CD4-positive, alpha-beta T cell treated with Interferon gamma for 1 hour (primary cell): ENCODE measurements around the gene IL1RAPL2.
"Not testable (repeated sequence)": the region's sequence is repeated elsewhere in the genome, so short reads cannot be mapped to it uniquely, and the experiment has no call there.

Experiments
- DNase-seq: peaks from one replicate; pipeline ENCODE4 v3.0.0-alpha.2; 2020

Gene IL1RAPL2

GRCh38 chrX:104677517-104677916, 111.5 kb downstream of the IL1RAPL2 start:
- not testable (repeated sequence) for DNase-seq

- no peak for DNase-seq
Observed at GRCh38 chrX:104679175-104679574, 113.2 kb downstream of the IL1RAPL2 start.

GRCh38 chrX:104681214-104681613, 115.2 kb downstream of the IL1RAPL2 start:
- no peak for DNase-seq

GRCh38 chrX:104684077-104684476, 118.1 kb downstream of the IL1RAPL2 start:
- DNase-seq: no peak

- DNase-seq: no peak
Observed at GRCh38 chrX:104695593-104695992, 129.6 kb downstream of the IL1RAPL2 start.

- DNase-seq: no peak
Observed at GRCh38 chrX:104696667-104697066, 130.7 kb downstream of the IL1RAPL2 start.

- no peak for DNase-seq
Observed at GRCh38 chrX:104697294-104697693, 131.3 kb downstream of the IL1RAPL2 start.

- no peak for DNase-seq
Observed at GRCh38 chrX:104707042-104707441, 141.0 kb downstream of the IL1RAPL2 start.

- no peak for DNase-seq
Observed at GRCh38 chrX:104707572-104707971, 141.6 kb downstream of the IL1RAPL2 start.

- no peak for DNase-seq
Observed at GRCh38 chrX:104712515-104712914, 146.5 kb downstream of the IL1RAPL2 start.

GRCh38 chrX:104721854-104722253, 155.9 kb downstream of the IL1RAPL2 start:
- DNase-seq: no peak

GRCh38 chrX:104728456-104728855, 162.5 kb downstream of the IL1RAPL2 start:
- DNase-seq: no peak

GRCh38 chrX:104742355-104742754, 176.4 kb downstream of the IL1RAPL2 start:
- DNase-seq: no peak

GRCh38 chrX:104745152-104745551, 179.2 kb downstream of the IL1RAPL2 start:
- DNase-seq: no peak

- no peak for DNase-seq
Observed at GRCh38 chrX:104749951-104750610, 184.1 kb downstream of the IL1RAPL2 start.

GRCh38 chrX:104762641-104763040, 196.6 kb downstream of the IL1RAPL2 start:
- no peak for DNase-seq

GRCh38 chrX:104789784-104790183, 223.8 kb downstream of the IL1RAPL2 start:
- no peak for DNase-seq

- no peak for DNase-seq
Observed at GRCh38 chrX:104795804-104796203, 229.8 kb downstream of the IL1RAPL2 start.

GRCh38 chrX:104803219-104803618, 237.2 kb downstream of the IL1RAPL2 start:
- no peak for DNase-seq

- DNase-seq: no peak
Observed at GRCh38 chrX:104806346-104806745, 240.3 kb downstream of the IL1RAPL2 start.

- DNase-seq: no peak
Observed at GRCh38 chrX:104833401-104833800, 267.4 kb downstream of the IL1RAPL2 start.

GRCh38 chrX:104842646-104843045, 276.6 kb downstream of the IL1RAPL2 start:
- DNase-seq: no peak

GRCh38 chrX:104852241-104852640, 286.2 kb downstream of the IL1RAPL2 start:
- DNase-seq: no peak

- DNase-seq: no peak
Observed at GRCh38 chrX:104854188-104854587, 288.2 kb downstream of the IL1RAPL2 start.

- no peak for DNase-seq
Observed at GRCh38 chrX:104854790-104855340, 288.9 kb downstream of the IL1RAPL2 start.
